ENCODE measurements around the gene NPAS3.

DNA sequence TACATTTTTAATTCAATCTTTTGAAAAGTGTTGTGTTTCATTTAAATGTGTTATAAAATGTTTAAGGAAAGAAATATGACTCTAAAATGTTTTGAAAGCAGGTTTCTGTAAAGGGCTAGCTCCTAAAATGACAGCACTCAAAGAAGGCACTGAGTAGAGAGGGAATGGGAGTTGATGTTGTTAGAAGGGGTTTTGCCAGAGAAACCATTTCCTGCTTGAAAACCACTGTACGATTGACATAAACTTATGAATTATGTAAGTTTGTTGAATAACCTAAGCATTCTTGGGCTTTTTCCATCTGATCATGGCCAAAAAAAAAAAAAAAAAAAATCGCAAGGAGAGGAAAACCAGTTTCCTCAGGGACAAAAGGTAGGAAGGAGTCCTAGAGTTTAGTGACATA, 778.2 kb downstream of the NPAS3 start:
- TF ChIP-seq, protein P1, sequence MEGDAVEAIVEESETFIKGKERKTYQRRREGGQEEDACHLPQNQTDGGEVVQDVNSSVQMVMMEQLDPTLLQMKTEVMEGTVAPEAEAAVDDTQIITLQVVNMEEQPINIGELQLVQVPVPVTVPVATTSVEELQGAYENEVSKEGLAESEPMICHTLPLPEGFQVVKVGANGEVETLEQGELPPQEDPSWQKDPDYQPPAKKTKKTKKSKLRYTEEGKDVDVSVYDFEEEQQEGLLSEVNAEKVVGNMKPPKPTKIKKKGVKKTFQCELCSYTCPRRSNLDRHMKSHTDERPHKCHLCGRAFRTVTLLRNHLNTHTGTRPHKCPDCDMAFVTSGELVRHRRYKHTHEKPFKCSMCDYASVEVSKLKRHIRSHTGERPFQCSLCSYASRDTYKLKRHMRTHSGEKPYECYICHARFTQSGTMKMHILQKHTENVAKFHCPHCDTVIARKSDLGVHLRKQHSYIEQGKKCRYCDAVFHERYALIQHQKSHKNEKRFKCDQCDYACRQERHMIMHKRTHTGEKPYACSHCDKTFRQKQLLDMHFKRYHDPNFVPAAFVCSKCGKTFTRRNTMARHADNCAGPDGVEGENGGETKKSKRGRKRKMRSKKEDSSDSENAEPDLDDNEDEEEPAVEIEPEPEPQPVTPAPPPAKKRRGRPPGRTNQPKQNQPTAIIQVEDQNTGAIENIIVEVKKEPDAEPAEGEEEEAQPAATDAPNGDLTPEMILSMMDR (IDR thresholded peaks at IDR 0.05; ENCODE audit: low read depth, low read length): no peak
- TF ChIP-seq EZH2phosphoT487 (IDR thresholded peaks at IDR 0.05; ENCODE audit: low read depth): no peak

All from OCI-LY3 (cell line).